ENCODE data around the gene ITGB6. TPM values are rescaled to one million over a fixed set of nuclear protein-coding genes. Genes with fewer than 3 reads are reported as not detected.

Gene ITGB6, protein sequence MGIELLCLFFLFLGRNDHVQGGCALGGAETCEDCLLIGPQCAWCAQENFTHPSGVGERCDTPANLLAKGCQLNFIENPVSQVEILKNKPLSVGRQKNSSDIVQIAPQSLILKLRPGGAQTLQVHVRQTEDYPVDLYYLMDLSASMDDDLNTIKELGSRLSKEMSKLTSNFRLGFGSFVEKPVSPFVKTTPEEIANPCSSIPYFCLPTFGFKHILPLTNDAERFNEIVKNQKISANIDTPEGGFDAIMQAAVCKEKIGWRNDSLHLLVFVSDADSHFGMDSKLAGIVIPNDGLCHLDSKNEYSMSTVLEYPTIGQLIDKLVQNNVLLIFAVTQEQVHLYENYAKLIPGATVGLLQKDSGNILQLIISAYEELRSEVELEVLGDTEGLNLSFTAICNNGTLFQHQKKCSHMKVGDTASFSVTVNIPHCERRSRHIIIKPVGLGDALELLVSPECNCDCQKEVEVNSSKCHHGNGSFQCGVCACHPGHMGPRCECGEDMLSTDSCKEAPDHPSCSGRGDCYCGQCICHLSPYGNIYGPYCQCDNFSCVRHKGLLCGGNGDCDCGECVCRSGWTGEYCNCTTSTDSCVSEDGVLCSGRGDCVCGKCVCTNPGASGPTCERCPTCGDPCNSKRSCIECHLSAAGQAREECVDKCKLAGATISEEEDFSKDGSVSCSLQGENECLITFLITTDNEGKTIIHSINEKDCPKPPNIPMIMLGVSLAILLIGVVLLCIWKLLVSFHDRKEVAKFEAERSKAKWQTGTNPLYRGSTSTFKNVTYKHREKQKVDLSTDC
- 0.16 TPM for total RNA-seq

- DNase-seq = no peak
Observed at GRCh38 chr2:160199683-160200389, at the start of gene ITGB6. TSS of gene ITGB6 (minus strand) at chr2:160200272. CDS start at chr2:160200063, 209 bp downstream.

DNA sequence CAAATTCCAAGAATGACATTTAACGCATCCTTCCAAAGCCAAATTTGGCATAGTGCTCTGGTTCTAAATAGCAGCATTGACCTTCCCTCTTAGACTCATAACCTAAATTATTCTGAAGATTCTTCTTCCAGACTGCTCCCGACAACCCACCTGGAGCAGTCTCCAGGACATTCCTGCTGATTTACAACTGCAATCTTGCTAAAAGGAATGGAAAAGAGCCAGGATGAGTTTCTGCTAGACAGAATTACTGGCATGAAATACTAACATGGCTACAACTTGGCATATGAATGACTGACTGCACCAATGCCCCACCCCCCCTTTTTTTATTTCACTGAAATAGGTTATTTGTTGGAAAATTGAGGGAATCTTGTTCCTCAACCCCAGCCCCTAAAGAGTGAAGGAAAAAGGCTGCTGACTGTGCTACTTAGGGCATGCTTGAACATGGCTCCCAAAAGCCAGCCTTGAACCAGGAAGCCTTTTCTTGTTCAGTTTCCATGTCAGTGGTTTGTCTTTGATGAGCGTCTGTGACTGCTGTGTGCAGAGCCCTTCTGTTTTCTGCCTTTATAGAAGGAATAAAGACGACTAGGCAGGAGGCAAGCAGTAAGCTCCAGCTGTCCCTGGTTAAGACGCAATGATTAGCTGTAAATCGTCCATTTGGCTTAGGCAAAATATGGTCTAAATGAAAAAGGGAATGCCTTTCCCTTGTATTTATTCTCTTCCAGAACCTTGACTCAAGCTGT is 47.4 kb upstream of the ITGB6 start:
- DNase-seq = no peak

GRCh38 chr2:160246356-160246755 is 46.3 kb upstream of the ITGB6 start:
- no peak for DNase-seq

DNA sequence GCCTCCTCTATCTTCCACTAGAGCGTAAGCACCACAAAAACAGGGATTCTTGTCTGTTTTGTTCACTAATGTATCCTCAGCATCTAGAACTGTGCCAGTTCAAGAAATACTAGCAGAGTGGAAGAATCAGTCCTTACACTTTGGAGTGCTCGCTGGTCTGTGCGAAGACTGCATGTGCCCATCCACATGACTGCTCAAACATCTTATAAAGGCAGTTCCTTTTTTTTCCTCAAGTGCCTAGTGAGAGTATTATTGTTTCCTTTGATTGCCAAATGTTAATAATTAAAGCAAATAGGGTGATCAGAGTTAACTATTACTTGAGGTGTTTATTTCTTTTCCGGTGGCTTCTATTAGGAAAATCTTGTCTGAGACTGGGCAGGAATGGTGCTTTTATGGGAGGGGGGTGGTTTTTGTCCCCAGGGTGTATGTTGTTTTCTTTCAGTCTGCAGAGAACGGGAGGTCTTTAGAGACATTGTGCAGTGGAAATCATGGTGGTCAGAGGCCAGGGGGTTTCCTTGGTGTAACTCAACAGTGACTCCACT is 45.6 kb upstream of the ITGB6 start:
- DNase-seq = no peak

GRCh38 chr2:160242893-160243564 is 43.0 kb upstream of the ITGB6 start:
- DNase-seq = no peak

- DNase-seq = no peak
Observed at GRCh38 chr2:160241251-160242137, 41.4 kb upstream of the ITGB6 start.

GRCh38 chr2:160239436-160239835 is 39.4 kb upstream of the ITGB6 start:
- no peak for DNase-seq

DNA sequence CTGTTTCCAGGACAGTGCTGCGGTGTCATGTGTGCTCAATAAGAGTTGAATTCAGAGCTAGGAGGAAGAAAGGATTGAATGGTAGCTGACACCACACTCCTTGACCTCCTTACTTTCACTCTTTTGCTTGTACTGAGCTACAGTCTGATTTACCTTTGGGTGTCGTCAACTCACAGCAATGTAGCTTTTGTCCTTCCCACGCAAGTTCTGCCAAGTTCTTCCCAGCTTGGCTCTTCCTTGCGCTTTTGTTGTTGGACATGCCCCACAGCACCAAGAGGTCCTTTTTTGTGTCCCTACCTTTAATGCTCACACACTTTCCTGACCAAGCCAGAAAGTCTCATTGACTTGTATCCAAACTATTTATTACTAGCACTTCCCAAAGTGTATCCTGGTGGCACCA is 38.3 kb upstream of the ITGB6 start:
- no peak for DNase-seq

- no peak for DNase-seq
Observed at GRCh38 chr2:160232905-160233475, 32.9 kb upstream of the ITGB6 start.

GRCh38 chr2:160229591-160229990 is 29.5 kb upstream of the ITGB6 start:
- no peak for DNase-seq

GRCh38 chr2:160228141-160228917 is 28.3 kb upstream of the ITGB6 start:
- DNase-seq = no peak

GRCh38 chr2:160227293-160227915 is 27.3 kb upstream of the ITGB6 start:
- DNase-seq = no peak

GRCh38 chr2:160226367-160226766 is 26.3 kb upstream of the ITGB6 start:
- DNase-seq = no peak

DNA sequence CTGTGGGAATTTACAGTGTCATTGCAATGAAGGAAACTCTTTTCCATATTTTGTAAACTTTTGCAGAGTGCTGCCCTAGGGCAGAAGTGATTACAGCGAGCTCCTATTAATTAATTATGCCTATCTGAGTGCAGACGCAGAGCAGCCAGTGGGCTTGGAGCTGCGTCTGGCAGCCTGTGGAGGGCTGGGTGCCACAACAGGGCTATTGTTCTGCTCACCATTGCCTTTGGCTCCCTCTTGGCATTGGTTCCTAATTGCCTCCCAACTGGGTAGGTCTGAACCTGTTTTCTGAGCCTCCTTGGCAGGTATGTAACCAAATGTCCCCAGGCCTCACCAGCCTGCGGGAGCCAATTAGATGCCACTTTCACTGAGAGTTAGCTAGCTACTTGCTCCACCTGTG is 25.6 kb upstream of the ITGB6 start:
- no peak for DNase-seq

DNA sequence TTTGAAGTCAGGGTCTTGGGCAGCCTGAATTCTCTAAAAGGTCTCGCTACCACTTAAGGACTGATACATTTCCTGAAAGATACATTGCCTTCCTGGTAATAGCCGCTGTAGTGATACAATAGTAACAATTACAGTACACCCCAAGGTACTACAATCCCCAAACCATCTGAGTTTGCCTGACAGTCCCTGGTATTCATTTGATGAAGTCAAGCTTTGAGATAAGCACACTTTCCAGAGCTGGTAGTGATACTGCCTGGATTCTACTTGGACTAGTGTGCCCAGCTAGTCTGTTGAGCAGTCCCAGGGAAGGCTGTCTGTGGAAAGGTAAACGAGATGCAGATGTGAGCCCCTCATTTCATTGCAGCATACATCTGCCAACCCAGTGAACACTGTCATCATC is 24.4 kb upstream of the ITGB6 start:
- DNase-seq = no peak

DNA sequence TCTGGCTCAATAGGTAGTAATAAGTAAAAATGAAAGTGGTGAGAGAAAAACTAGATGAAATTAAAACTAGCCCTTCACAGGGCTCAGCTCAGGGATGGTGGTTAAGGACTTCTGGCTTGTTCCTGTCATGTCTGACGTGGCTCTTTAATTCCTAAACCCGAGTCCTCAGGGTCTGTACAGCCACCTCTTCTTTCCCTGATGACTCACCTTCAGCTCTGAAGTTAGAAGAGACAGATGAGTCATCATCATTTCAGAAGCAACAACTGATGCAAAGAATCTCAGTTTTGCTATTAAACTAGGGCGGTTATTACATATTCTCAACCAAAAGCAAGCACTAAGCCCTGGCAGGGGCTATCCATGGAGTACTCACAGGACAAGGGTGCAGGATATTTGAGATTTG is 24.0 kb upstream of the ITGB6 start:
- no peak for DNase-seq

- no peak for DNase-seq
Observed at GRCh38 chr2:160223560-160223959, 23.5 kb upstream of the ITGB6 start.

- no peak for DNase-seq
Observed at GRCh38 chr2:160222546-160223283, 22.6 kb upstream of the ITGB6 start.
